ENCODE results near the gene ACOX1.

ACOX1 gene

DNA sequence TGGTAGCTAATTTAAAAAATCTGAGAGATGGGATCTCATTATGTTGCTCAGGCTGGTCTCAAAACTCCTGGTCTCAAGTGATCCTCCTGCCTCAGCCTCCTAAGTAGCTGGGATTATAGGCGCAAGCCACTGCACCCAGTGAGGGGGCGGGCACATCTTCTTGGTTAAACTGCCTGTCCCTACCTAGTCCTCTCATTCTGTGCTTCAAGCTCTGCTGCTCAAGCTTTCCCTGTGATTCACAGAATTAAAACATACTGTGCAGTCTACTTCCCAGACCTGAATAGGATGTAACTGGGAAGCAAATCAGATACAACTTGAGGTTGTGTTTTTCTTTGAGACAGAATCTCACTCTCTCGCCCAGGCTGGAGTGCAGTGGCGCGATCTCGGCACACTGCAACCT lies 76.6 kb downstream of the ACOX1 start:
- DNase-seq = no peak

DNA sequence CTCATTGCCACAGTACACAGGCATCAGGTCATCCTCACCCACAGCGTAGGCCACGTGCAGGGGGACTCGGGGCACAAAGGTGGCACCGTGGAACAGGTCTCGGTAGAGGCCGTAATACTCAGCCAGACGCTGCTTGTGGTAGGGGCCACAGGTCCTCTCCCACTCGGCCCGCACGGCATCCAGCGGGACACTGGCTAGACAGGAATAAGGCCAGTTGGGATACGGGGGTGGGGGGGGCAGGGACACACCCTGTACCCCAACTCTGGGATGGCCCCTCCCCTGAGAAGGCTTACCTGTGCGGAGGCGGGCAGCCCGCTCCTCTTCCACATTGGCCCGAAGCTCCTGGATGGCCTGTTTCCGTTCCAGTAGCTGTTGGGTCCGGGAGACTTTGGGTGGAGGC lies 77.2 kb downstream of the ACOX1 start:
- no peak for DNase-seq

DNA sequence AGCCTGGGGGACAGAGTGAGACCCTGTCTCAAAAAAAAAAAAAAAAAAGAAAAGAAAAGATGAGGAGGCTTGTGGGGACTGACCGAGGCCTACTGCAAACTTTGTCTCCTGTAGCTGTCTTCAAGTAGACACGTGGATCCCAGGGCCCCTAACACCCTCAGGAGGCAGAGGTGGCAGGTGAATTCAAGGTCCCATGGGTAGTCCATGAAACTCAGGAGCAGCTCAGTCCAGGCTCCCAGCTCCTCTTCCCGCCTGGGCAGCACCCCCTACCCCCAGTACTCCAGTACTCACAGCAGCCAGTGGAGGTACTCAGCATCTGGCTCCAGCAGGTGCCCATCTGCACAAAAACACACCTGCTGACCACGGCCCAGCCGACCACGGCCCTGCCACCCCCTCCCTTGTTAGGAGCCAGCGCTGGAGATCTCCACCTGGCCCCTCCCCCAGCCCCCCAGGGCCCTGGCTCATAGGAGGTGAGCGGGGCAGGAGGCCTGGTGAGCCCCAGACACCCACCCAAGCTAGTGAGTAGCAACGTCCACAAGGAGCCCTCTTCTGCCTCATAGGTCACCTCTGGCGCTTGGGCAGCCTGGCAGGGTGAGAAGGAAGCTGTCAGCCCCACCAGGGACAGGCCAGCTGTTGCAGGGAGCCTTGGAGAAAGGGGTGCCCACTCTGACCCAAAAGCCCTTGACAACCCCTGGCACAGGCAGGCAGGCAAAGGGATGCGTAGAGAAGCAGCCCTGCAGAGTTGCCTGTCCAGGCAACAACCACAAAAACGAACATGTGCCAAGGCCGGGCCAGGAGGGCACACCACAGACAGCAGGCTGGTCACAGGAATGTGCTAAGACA lies 78.1 kb downstream of the ACOX1 start:
- DNase-seq = no peak

DNA sequence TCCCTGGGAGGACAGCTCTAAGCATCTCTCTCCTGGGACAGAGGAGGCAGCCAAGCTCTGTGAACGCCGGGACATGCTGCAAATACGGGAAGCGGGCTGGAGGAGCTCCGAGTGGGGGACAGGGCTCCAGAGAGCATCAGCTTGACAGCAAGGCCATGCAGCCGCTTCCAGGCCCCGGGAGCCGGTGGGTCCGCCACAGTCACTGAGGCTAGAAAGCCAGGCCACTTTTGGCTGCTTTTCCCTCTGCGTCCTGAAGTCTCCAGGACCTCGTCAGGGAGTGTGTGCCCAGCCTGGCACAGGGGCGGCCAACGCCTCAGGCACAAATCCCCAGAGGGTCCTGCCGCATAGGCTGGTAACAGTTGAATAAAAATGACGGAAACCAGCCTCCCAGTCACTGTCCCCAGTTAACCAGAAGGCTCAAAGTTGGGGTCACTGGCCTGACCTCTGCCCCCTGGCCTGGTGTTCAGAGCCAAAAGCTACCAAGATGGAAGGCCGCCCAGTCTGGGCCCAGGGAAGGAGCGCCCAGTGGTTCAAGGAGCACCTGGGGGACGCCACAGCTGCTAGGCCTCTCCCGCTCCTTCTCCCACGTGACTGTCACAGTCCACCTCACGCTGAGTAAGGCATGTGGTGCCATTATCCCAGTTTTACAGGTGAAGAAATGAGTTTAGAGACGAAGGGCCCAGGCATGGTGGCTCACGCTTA lies 79.0 kb downstream of the ACOX1 start:
- DNase-seq = no peak

DNA sequence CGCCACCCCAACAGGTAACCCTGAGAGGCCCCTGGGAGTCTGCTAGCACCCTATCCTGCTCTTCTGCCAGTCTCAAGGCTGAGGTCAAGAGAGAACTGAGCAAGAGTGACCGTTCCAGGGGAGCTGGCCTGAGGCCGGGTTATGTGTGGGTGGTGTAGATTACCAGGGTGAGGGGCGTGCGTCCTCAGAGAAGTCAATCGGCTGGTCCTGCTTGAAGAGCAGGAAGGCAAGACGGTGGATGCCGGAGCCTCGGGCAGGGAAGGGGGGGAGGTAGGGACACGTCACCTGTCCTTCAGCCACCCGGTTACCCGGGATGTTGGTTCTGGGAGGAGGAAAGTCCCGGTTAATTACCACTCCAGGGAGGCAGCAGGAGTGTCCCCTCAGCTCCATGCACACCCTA lies 79.6 kb downstream of the ACOX1 start:
- no peak for DNase-seq

DNA sequence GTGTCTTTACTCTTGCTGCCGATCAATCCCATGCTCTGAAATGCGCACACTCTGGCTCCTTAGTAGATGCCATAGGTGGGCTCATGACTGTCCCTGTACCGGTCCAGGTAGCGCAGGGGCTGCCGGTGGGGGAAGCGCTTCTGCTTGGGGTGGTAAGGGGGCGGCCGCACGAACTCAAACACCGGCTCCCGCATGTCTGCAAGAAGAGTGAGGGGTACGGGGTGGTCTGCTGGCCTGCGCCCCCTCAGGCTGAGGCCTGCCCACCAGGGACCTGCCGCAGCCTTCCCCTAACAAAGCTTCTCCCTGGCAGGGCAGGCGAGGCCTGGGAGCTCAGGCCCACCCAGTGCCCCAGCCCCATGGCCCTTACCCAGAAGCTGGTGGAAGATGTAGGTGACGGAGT lies 80.2 kb downstream of the ACOX1 start:
- no peak for DNase-seq

DNA sequence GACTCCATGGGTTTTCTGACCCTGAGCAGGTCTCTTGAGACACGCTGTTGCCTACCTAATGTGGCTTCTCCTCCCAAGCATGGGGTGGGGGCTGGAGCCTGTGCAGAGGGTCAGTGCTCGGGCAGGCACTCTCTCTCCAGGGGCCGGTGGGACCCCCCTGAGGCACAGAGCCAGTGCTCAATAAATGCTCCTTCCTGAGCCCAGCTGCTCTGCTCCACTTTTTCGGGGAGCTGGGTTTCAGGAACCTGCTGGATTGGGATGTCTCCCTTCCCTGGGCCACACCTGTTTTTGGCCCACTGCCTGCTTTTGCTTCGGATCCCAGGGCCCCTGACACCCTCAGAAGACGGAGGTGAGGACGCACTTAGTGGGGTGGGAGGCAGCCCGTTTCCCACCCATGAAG lies 80.9 kb downstream of the ACOX1 start:
- DNase-seq = no peak

DNA sequence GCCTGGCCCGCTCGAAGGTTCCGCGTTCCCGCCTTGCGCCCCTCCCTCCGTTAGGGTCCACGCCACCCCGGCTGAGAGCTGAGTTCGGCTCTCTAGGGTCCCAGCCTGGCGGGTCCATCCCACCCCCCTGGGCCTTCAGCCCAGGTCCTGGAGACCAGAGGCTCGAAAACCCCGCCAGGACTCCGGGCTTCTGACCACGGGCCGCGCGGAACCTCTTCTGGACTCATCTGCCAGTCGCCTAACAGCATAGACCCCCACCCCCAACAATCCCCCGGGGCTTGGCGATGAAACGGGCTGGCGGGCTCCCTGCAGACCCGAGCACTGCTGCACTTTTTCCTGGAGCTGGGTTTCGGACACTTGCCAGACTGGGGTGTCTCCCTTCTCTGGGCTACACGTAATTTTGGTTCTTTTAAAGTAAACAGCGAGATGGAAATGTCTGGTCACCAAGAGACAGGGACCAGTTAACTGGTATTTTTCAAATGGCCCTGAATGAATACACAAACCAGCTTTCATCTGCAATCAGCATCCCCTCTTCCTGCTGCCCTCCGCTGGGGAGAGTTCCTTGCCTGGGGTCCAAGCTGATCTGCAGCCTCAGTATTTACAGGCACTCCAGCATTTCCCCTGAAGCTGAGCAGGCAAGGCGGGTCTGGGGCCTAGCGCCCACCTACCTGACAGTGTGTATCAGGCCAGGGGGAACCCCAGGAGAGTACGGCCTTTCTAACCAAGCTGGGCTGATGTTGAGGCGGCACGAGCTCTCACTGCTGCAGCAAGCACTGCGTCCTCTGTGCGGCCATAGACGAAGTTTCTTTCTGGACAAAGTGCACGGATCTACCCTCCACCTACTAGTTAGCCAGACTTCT lies 81.6 kb downstream of the ACOX1 start:
- DNase-seq = no peak

DNA sequence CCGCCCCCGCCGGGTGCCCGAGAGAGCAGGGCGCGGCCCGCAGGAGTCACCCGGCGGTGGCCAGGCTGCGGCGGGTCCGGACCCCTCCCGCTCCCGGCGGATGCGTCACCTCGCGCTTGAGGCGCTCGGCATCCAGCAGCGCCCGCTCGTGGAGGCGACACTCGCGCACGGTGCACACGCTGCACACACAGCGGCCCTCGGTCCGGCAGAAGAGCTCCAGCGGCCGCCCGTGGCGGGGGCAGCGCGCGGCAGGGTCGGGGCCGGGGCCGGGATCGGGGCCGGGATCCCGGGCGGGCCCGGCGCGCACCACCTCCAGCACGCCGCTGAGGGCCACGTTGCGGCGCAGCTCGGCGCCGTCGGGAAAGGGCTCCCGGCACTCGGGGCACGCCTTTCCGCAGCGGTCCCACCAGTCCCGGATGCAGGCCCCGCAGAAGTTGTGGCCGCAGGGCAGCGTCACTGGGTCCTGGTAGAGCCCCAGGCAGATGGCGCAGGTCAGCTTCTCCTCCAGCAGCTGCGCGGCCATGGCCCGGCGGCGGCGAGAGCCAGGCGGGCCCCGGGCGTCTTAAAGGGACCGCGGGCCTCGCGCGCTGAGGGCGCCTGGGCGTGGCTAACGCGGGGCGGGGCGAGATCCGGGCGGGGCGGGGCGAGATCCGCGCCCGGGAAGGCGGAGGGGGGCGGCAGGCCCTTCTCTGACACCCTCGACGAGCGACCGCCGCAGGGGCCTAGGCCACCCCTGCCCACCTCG lies 82.4 kb downstream of the ACOX1 start, which contains the start of gene TRIM65:
TSS of gene TRIM65 (minus strand) at position 537 of the 745 bp plus-strand sequence. CDS start at position 523, 14 bp downstream.
- peak; percentile 60 for DNase-seq

DNA sequence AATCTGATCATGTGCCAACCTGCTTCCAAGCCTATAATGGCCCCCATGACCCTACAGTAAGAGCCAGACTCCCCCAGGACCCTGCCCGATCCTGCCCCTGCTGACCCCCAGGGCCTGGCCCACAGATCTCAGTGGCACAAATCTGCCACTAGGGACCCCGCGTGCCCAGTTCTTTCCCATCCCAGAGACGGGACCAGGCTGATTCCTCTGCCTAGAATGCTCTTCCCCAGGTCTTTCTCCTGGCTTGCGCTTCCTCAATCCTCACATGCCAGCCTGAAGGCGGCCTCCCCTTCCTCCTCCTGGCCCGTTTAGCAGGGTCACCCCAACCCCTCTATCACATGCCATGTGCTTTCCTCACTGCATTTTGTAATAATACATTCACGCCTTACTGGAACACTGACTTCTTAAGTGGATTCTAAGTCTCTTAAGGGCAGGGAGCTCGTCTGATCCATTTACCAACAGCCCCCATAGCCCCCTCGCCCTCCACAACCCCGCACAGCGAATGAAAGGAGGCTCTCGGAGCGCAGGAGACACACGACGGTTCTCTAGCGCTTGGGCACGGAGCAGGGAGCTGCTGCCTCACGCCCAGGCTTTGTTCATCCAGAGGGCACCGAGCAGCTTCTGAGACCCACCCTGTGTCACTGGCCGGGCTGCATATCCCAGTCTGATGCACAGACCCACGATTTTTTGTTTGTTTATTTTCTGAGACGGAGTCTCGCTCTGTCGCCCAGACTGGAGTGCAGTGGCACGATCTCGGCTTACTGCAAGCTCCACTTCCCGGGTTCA lies 83.4 kb downstream of the ACOX1 start:
- DNase-seq = peak; percentile 11

DNA sequence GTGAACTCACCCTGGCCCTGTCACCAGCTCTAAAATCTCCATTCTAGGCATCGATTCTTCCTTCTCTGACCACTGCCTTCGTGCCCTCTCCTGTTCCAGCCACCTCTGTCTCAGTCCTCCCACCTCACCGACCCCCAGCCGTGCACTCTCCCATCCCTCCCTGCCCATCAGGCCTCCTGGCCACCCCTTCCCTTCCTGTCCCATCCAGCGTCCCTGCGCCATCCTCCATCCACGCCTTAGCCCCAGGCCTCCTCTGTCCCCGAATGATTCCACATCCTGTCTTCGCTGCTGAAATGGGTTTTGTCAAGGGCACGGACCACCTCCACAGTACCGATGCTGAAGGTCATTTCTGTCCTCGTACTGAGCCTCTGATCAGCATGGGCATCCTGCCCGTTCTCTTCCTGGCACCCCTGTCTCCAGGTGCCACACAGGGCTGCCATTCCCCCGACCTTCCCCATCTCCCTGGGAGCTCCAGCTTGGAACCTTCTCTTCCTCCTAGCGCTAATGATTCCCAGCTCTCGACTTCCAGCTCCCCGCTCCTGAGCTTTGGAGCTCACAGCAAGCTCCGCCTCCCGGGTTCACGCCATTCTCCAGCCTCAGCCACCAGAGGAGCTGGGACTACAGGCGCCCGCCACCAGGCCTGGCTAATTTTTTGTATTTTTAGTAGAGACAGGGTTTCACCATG lies 84.8 kb downstream of the ACOX1 start:
- DNase-seq = no peak

DNA sequence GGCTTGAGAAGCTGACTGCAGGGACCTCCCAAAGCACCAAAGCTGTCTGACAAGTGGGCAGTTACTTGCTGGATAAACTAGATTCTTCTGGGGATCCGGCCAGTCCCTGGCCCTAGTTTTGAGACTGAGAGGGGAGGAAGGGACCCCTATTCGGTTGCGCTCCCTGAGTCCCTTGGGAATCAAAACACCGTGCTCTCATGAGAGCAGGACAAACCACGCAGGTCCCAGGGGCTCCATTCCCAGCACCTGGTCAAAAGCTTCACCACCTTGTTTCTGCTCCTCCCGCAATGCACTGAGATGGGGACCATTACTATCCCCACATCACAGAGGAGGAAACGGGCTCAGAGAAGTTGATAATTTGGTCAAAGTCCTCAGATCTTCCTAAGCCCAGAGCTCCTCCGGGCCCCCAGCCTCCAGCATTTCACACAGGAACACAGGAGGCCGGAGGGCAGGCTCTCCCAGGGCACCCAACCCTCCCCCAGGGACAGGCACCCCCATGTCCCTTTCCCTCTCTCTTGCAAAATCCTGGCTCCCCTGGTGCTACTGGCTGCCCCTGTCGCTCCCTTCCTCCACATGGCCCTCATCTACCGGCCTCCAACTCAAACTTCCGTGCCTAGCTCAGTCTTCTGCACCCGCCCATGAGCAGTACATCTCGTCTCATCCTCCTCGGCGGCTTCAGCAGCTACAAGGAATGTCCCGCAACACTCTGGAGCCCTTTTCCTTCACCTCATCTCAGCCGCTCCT lies 85.5 kb downstream of the ACOX1 start:
- DNase-seq = no peak

DNA sequence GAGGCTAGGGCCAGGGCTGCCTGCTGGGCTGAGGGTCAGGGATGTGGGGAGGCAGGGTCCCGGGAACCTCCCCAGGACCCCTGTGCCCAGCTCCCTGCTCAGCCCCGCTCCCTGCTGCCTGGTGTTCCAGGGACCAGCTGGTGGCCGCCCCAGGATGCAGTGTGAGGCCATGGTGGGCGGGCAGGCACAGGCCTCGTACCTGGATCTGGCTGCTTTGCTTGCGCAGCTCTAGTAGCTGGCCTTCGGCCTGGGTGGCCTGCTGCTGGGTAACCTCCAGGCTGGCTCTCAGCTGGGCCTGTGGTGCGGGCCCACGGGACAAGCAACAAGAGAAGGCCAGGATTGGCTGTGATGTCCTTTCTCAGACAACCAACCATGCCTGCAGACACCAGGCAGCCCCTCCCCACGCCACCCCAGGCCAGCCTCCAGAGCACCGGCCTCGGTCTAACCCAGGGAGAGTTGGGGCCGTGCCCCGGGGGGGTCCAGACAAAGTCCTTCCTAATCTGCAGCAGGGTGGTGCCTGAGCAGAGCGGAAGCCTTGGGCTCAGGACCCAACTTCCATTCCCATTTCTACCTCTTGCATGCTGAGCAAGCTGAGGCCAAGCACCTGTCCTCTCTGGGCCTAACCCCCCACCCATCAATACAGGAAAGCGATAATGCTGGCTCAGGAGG lies 86.3 kb downstream of the ACOX1 start:
- DNase-seq = no peak

DNA sequence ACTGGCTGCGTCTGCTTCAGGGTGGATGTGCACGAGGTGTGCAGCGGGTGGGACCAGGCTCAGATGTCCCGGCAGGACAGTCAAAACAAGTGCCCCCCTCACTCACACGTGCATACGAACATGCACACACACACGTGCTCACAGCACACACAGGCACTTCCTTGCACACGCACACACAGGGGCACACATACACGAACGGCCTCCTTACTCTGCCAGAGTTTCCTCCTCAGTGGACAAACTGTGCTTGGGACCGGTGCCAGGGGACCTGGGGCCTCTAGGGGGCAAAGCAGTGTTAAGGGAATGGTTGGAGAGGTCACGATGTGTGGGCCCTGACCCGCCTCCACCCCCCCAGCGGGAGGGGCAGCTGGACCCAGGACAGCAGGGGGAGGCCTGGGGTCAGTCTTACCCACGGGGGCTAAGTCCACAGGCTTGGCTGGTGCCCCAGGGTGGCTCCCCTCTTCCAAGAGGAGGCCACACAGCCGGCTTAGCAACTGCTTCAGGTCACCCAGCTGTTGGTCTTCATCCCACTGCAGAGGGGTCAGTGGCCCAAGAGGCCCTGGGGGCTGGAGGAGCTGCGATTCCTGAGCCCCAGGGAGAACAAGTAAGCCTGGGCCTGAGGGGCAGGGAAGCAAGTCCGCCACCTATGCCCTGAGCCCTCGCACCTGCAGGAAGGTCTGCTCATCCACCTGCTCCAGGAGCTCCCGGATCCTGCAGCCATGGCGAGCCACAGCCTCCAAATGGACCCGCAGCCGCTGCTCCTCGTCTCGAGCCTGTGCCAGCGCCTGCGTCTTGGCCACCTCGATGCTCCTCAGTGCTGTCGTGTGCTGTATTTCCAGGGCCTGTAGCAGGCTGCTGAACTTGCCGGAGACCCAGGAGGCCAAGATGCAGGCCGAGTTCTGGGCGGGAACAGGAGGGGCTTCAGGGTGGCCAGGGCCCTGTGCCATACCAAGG lies 87.1 kb downstream of the ACOX1 start:
- no peak for DNase-seq
